SK-N-SH treated with all-trans-retinoic acid at 6 μM for 48 hours (cell line): ENCODE results near the gene BSPRY.

Experiments used
- ARNTL ChIP-seq: fragments of 450-650 bp; formaldehyde crosslinking; IDR thresholded peaks from 2 replicates; pipeline ENCODE4 v1.5.0; 2020; ENCODE audit warnings: low read depth, mild to moderate bottlenecking, moderate library complexity, borderline replicate concordance
- BACH2 ChIP-seq: fragments of 250-450 bp; sonication (Bioruptor Pico); IDR thresholded peaks from 2 replicates; pipeline ENCODE4 v1.9.0; 2021; ENCODE audit warnings: mild to moderate bottlenecking, borderline replicate concordance
- CREB5 ChIP-seq: fragments of 250-450 bp; sonication (Bioruptor Pico); IDR thresholded peaks from 2 replicates; pipeline ENCODE4 v1.5.1; 2020; ENCODE audit warnings: low read depth, mild to moderate bottlenecking, moderate library complexity
- CSDC2 ChIP-seq: fragments of 250-450 bp; sonication (Bioruptor Pico); IDR thresholded peaks from 2 replicates; pipeline ENCODE4 v1.5.0; 2020; ENCODE audit warnings: mild to moderate bottlenecking, moderate library complexity
- ESRRG ChIP-seq: fragments of 250-450 bp; sonication (Bioruptor Pico); IDR thresholded peaks from 2 replicates; pipeline ENCODE4 v1.6.1; 2021; ENCODE audit warnings: mild to moderate bottlenecking
- OSR1 ChIP-seq: fragments of 250-450 bp; sonication (Bioruptor Pico); IDR thresholded peaks from 2 replicates; pipeline ENCODE4 v1.8.0; 2022; ENCODE audit warnings: moderate library complexity, mild to moderate bottlenecking, inconsistent platforms
- PATZ1 ChIP-seq: fragments of 250-450 bp; sonication (Bioruptor Pico); IDR thresholded peaks from 2 replicates; pipeline ENCODE4 v1.8.0; 2020; ENCODE audit warnings: mild to moderate bottlenecking, moderate library complexity, borderline replicate concordance
- RARB ChIP-seq: fragments of 250-450 bp; sonication (Bioruptor Pico); IDR thresholded peaks from 2 replicates; pipeline ENCODE4 v1.8.0; 2021; ENCODE audit warnings: mild to moderate bottlenecking, moderate library complexity
- SNAI2 ChIP-seq: fragments of 250-450 bp; sonication (Bioruptor Pico); IDR thresholded peaks from 2 replicates; pipeline ENCODE4 v1.5.0; 2020; ENCODE audit warnings: mild to moderate bottlenecking, moderate library complexity
- ZFP3 ChIP-seq: fragments of 250-450 bp; sonication (Bioruptor Pico); IDR thresholded peaks from 2 replicates; pipeline ENCODE4 v1.5.0; 2020; ENCODE audit warnings: mild to moderate bottlenecking, moderate library complexity
- ZFP30 ChIP-seq: fragments of 450-650 bp; formaldehyde crosslinking; IDR thresholded peaks from 2 replicates; pipeline ENCODE4 v1.5.0; 2022; ENCODE audit warnings: mild to moderate bottlenecking, moderate library complexity
- TF ChIP-seq, protein P1 (sequence below): fragments of 250-450 bp; sonication (Bioruptor Pico); IDR thresholded peaks from 2 replicates; pipeline ENCODE4 v1.5.1; 2021; ENCODE audit warnings: mild to moderate bottlenecking, moderate library complexity

- no peak for TF ChIP-seq CREB5
- TF ChIP-seq ARNTL, result no peak
- TF ChIP-seq RARB (CRISPR knock-in tag), result no peak
- no peak for TF ChIP-seq ESRRG (CRISPR knock-in tag)
- TF ChIP-seq BACH2, result no peak
- TF ChIP-seq OSR1 (CRISPR knock-in tag), result no peak
- no peak for TF ChIP-seq SNAI2 (CRISPR knock-in tag)
- no peak for TF ChIP-seq ZFP30 (CRISPR knock-in tag)
- TF ChIP-seq, protein P1, sequence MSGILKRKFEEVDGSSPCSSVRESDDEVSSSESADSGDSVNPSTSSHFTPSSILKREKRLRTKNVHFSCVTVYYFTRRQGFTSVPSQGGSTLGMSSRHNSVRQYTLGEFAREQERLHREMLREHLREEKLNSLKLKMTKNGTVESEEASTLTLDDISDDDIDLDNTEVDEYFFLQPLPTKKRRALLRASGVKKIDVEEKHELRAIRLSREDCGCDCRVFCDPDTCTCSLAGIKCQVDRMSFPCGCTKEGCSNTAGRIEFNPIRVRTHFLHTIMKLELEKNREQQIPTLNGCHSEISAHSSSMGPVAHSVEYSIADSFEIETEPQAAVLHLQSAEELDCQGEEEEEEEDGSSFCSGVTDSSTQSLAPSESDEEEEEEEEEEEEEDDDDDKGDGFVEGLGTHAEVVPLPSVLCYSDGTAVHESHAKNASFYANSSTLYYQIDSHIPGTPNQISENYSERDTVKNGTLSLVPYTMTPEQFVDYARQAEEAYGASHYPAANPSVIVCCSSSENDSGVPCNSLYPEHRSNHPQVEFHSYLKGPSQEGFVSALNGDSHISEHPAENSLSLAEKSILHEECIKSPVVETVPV (CRISPR knock-in tag), result no peak
- no peak for TF ChIP-seq ZFP3 (CRISPR knock-in tag)
- no peak for TF ChIP-seq CSDC2 (CRISPR knock-in tag)
- TF ChIP-seq PATZ1 (CRISPR knock-in tag), result no peak
Measured at GRCh38 chr9:113328045-113328782, 21.1 kb upstream of the BSPRY start.
